Heart left ventricle (tissue), 13 donors: ENCODE data around the gene NOTCH3.

Source experiments
- CTCF ChIP-seq, 12 donors: fragments of 200-600 bp; sonication (generic) in 4 of 12; IDR thresholded peaks; one replicate each; pipeline versions ENCODE4 v1.5.0 to v1.8.0; 2018 to 2022; ENCODE audit warnings: antibody characterized with exemption in 12 of 12, mild to moderate bottlenecking in 5 of 12
- POLR2A ChIP-seq, 2 donors: fragments of 450-650 bp; IDR thresholded peaks; one replicate each; pipeline ENCODE4 v1.6.1; 2017; ENCODE audit warnings: antibody characterized with exemption in 2 of 2, mild to moderate bottlenecking in 2 of 2, moderate library complexity in 2 of 2
- donor health status: ischemic (EF 13 %, LVEDD 7.1; RV severe dilation, severe dysfunction).
- donor health status: DM: no; HTN: yes; CAD: no.
- donor health status: DM: no; HTN: no; CAD: no.
- donor health status: ischemic (EF 25% LVEDD 6.9; RV normal size, moderate dysfunction).
- donor health status: ischemic (EF 25% LVEDD 5.7; RV mildly dilated, moderate dysfunction).
- donor health status: ischemic (EF 35%, LVEDD 5.7; RV mildly dilated, moderate dysfunction).
- donor health status: nonischemic (EF 11% LVEDD 7.7; RV severe dilation, severe dysfunction).
- donor health status: DM: yes; HTN: yes; CAD: no.
- donor health status: PGD.
- donor health status: ischemic (EF 29% LVEDD 5.4; RV normal size, mild dysfunction).
- donor health status: nonischemic (EF 23%, LVEDD 6.1; RV moderate dilation, normal function).

GRCh38 chr19:15239337-15239949 lies 38.6 kb upstream of the NOTCH3 start:
- no peak for TF ChIP-seq CTCF (IDR thresholded peaks at IDR 0.05)
- no peak for TF ChIP-seq POLR2A (IDR thresholded peaks at IDR 0.05)
